Astrocyte of the cerebellum (primary cell): ENCODE measurements around the gene PLD5.

Source experiments
- DNase-seq: peaks from one replicate; pipeline ENCODE4 v3.0.0-alpha.2; 2011; ENCODE audit warnings: low read depth
- H3K4me3 ChIP-seq: 2 replicates; pipeline ENCODE4 v1.5.1; 2011; ENCODE audit warnings: mild to moderate bottlenecking, low read depth, low read length, moderate library complexity
- in situ Hi-C: cut with HindIII; loops from 2 replicates; pipeline ENCODE4 v1.10.0; 2017; ENCODE audit warnings: low sequenced_read_pairs
- TF ChIP-seq, protein P1 (sequence below): IDR thresholded peaks from 2 replicates; pipeline ENCODE4 v1.5.1; 2012; ENCODE audit warnings: low read length, low read depth, moderate library complexity, mild to moderate bottlenecking; ENCODE audit errors: missing control alignments

PLD5 gene

GRCh38 chr1:242426271-242426905 lies 98.1 kb downstream of the PLD5 start:
- DNase-seq, result no peak
- H3K4me3 ChIP-seq, result no peak overlapping the region
- TF ChIP-seq, protein P1, sequence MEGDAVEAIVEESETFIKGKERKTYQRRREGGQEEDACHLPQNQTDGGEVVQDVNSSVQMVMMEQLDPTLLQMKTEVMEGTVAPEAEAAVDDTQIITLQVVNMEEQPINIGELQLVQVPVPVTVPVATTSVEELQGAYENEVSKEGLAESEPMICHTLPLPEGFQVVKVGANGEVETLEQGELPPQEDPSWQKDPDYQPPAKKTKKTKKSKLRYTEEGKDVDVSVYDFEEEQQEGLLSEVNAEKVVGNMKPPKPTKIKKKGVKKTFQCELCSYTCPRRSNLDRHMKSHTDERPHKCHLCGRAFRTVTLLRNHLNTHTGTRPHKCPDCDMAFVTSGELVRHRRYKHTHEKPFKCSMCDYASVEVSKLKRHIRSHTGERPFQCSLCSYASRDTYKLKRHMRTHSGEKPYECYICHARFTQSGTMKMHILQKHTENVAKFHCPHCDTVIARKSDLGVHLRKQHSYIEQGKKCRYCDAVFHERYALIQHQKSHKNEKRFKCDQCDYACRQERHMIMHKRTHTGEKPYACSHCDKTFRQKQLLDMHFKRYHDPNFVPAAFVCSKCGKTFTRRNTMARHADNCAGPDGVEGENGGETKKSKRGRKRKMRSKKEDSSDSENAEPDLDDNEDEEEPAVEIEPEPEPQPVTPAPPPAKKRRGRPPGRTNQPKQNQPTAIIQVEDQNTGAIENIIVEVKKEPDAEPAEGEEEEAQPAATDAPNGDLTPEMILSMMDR, result no peak
- in situ Hi-C loops, result no loop called here

DNA sequence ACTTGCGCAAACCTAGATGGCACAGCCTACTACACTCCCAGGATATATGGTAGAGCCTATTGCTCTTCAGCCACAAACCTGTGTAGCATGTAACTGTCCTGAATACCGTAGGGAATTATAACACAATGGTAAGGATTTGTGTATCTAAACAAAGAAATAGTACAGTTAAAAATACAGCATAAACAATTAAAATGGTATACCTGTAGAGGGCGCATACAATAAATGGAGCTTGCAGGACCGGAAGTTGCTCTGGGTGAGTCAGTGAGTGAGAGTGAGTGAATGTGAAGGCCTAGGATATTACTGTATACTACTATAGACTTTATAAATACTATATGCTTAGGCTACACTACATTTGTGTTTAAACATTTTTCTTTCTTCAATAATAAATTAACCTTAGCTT lies 99.3 kb downstream of the PLD5 start:
- TF ChIP-seq, protein P1, result no peak
- no peak overlapping the region for H3K4me3 ChIP-seq
- DNase-seq, result no peak
- in situ Hi-C loops, result no loop called here

- no peak overlapping the region for H3K4me3 ChIP-seq
- TF ChIP-seq, protein P1, result no peak
- no peak for DNase-seq
- in situ Hi-C loops, result no loop called here
These were observed 107.8 kb downstream of the PLD5 start for GRCh38 chr1:242416657-242417056.

DNA sequence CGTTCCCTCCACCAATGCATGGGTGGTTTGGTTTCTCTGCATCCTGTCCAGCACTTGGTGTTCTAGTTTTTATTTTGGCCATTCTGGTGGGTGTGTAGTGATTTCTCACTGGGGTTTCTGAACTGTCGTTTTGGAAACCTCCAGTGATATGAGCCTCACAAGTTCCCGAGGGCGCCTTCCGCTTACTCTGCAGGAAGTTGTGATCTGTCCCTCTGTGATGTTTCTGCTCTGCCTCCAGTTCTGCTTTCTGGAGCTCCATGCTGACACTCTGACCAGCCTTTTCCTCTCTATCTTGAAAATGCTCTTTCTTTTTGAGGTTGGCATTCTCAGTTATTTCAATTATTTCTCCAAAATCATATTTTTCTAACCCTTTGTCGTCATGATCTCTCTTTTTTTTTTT lies 111.6 kb downstream of the PLD5 start:
- H3K4me3 ChIP-seq, result no peak overlapping the region
- TF ChIP-seq, protein P1, result no peak
- DNase-seq, result no peak
- in situ Hi-C loops, result no loop called here

DNA sequence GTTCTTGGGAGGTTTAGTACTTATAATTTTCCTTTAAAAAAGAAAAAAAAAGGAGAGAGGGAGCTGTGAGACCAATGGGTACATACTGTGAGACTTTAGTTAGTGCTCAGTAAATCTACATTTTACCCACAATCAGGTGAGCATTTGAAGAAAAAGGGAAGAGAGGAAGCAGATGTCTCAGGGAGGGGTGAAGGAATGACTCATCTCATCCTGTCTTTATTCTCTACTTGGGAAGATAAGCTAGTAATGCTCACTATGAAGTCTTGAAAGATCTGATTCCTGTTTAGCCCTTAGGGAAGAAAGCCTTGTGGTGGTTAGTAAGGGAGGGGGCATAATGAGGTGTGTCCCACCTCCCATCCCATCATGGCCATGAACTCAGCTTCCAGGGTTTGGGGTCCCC lies 112.6 kb downstream of the PLD5 start:
- in situ Hi-C loops, result no loop called here
- H3K4me3 ChIP-seq, result no peak overlapping the region
- TF ChIP-seq, protein P1, result no peak
- no peak for DNase-seq

- in situ Hi-C loops, result no loop called here
- no peak for DNase-seq
- no peak overlapping the region for H3K4me3 ChIP-seq
- TF ChIP-seq, protein P1, result no peak
These were observed 118.5 kb downstream of the PLD5 start for GRCh38 chr1:242405947-242406346.

GRCh38 chr1:242404296-242404695 lies 120.2 kb downstream of the PLD5 start:
- TF ChIP-seq, protein P1, result no peak
- no peak for DNase-seq
- in situ Hi-C loops, result no loop called here
- no peak overlapping the region for H3K4me3 ChIP-seq
